ENCODE measurements around the gene CCDC158.
"Not testable (repeated sequence)": the region's sequence is repeated elsewhere in the genome, so short reads cannot be mapped to it uniquely, and the experiment has no call there.

CCDC158 gene

DNA sequence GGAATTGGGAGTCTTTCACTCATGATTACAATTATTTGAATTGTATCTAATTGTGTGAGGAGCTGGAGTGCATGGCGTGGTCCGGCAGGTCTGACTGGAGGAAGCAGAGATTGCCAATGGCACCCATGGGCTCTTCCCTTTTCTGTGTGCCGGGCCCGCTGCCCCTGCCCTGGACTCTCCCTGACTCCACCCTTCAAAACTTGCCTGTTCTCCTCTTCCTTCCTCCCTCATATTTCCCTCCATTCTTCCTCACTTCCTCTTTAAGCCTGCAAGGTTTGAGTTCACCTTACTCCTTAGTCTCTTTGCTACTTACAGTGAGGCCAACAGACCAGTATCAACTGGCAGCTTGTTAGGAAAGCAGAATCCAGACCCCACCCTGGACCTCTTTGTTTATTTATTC is 120.9 kb downstream of the CCDC158 start:
- no peak for DNase-seq (ENCODE audit: low read depth)
- H3K4me3 ChIP-seq (ENCODE audit: low read length): no peak overlapping the region
- TF ChIP-seq, protein P1, sequence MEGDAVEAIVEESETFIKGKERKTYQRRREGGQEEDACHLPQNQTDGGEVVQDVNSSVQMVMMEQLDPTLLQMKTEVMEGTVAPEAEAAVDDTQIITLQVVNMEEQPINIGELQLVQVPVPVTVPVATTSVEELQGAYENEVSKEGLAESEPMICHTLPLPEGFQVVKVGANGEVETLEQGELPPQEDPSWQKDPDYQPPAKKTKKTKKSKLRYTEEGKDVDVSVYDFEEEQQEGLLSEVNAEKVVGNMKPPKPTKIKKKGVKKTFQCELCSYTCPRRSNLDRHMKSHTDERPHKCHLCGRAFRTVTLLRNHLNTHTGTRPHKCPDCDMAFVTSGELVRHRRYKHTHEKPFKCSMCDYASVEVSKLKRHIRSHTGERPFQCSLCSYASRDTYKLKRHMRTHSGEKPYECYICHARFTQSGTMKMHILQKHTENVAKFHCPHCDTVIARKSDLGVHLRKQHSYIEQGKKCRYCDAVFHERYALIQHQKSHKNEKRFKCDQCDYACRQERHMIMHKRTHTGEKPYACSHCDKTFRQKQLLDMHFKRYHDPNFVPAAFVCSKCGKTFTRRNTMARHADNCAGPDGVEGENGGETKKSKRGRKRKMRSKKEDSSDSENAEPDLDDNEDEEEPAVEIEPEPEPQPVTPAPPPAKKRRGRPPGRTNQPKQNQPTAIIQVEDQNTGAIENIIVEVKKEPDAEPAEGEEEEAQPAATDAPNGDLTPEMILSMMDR (conservative IDR thresholded peaks at IDR 0.05; ENCODE audit: low read length): no peak

DNA sequence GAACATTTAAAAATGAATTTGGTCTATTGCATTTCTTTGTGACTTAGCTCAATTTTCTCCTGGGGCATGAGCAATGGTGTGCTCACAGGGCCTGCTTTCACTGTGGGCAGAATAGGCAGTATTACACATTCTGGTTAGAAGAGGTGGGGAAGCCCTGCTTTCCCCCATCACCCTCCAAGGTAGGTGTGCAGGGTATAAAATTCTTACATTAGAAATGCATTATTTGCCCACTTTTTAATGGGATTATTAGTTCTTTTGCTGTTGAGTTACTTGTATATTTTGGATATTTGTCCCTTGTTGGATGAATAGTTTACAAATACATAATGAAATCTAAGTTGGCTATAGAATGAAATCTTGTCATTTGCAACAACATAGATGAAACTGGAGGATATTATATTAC is 122.7 kb downstream of the CCDC158 start:
- TF ChIP-seq, protein P1 (conservative IDR thresholded peaks at IDR 0.05; ENCODE audit: low read length): no peak
- DNase-seq (ENCODE audit: low read depth): no peak
- H3K4me3 ChIP-seq (ENCODE audit: low read length): no peak overlapping the region

DNA sequence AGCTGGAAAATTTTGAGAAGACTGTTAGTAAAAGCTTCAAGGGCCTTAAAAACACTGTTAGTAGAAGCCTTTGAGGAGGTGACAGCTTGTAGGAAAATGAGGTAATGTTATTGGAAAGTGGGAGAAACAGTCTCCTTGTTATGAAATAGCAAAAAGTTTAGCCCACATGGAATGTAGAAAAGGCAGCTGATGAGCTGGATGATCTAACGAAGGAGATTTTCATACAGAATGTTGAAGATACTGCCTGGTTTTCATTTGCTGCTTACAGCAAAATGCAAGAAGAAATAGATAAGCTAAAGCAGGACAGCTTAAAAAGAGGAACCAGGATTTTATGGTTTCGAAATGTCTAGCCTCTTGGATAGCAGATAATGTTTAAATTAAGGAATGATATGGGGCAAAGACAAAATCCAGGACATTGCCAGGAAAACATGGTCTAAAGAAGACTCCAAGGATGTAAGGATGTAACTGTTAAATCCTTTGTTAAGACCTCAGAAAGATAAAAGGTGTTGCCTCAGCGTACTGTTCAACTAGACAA is 124.6 kb downstream of the CCDC158 start:
- no peak overlapping the region for H3K4me3 ChIP-seq (ENCODE audit: low read length)
- DNase-seq (ENCODE audit: low read depth): no peak
- TF ChIP-seq, protein P1 (conservative IDR thresholded peaks at IDR 0.05; ENCODE audit: low read length): no peak

DNA sequence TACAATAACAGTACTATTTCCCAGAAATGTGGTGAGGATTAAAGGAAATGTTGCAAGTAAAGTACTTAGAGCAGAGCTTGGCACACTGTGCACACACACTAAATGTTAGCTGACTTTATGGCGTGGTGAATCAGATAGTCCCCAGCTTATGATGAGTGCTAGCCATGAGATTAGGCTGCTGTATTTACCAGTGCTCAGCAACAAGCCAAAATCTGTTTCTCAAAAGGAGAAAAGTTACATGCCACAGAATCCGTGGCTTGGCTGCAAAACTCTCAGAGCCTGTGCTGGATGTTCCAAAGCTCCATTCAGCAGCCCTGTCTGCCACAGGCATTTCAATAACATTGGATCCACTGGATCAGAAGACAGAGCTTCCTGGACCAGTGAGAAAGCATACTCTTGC is 127.2 kb downstream of the CCDC158 start:
- TF ChIP-seq, protein P1 (conservative IDR thresholded peaks at IDR 0.05; ENCODE audit: low read length): no peak
- DNase-seq (ENCODE audit: low read depth): peak; percentile 40
- no peak overlapping the region for H3K4me3 ChIP-seq (ENCODE audit: low read length)

DNA sequence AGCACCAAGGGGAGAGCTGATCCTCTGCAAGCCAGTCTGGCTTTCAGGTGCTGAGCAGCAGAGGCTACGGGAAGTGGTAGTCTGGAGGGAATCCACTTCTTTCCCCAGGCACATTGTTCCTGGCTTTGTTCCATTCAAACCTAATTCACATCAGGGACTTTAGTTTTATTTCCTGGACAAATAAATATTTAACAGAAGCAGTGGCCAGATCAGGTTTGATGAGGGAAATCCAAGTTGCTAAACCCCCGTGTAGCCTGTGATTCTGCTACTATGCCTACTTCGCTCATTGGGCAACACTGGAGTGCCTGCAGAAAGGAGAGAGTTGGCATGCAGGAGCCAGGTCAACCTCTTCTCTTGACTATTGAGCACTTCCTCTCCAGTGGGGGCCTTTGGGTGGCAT is 128.2 kb downstream of the CCDC158 start:
- TF ChIP-seq, protein P1 (conservative IDR thresholded peaks at IDR 0.05; ENCODE audit: low read length): no peak
- no peak overlapping the region for H3K4me3 ChIP-seq (ENCODE audit: low read length)
- DNase-seq (ENCODE audit: low read depth): no peak

DNA sequence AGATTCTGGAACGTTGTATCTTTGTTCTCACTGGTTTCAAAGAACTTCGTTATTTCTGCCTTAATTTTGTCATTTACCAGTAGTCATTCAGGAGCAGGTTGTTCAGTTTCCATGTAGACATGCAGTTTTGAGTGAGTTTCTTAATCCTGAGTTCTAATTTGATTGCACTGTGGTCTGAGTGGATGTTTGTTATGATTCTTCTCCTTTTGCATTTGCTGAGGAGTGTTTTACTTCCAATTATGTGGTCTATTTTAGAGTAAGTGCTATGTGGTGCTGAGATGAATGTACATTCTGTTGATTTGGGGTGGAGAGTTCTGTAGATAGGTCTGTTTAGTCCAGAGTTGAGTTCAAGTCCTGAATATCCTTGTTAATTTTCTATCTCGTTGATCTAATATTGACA is 133.1 kb downstream of the CCDC158 start:
- not testable (repeated sequence) for H3K4me3 ChIP-seq (ENCODE audit: low read length); DNase-seq (ENCODE audit: low read depth)

DNA sequence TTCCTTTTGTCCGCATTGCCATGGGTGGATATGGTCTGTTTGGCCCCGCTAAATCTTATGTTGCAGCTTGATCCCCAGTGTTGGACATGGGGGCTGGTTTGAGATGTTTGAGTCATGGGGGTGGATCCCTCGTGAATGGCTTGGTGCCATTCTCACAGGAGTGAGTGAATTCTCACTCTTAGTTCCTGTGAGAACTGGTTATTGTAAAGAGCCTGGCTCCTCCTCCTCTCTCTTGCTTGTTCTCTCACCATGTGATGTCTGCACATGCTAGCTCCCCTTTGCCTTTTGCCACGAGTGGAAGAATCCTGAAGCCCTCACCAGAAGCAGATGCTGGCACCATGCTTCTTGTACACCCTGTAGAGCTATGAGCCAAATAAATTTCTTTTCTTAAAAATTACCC is 137.0 kb downstream of the CCDC158 start:
- no peak for DNase-seq (ENCODE audit: low read depth)
- H3K4me3 ChIP-seq (ENCODE audit: low read length): no peak overlapping the region
- TF ChIP-seq, protein P1 (conservative IDR thresholded peaks at IDR 0.05; ENCODE audit: low read length): no peak

Data from AG10803 (cell line).